H9 (cell line): ENCODE results near the gene SYNGAP1. TPM values are rescaled to one million over a fixed set of nuclear protein-coding genes. Genes with fewer than 3 reads are reported as not detected.

Experiments
- DNase-seq: peaks from one replicate; pipeline ENCODE4 v3.0.0-alpha.2; 2017
- H2AFZ ChIP-seq: one replicate; pipeline ENCODE4 v1.6.1; 2013; ENCODE audit warnings: mild to moderate bottlenecking, low read length, control low read depth, moderate library complexity
- H2AK5ac ChIP-seq: 2 replicates; pipeline ENCODE4 v1.6.1; 2013; ENCODE audit warnings: low read length, control low read depth, mixed read lengths; ENCODE audit not compliant: insufficient read length
- H2BK120ac ChIP-seq: one replicate; pipeline ENCODE4 v1.6.1; 2013; ENCODE audit warnings: low read depth, mild to moderate bottlenecking, low read length, control low read depth, inconsistent platforms; ENCODE audit not compliant: poor library complexity, severe bottlenecking
- H2BK12ac ChIP-seq: 2 replicates; pipeline ENCODE4 v1.6.1; 2013; ENCODE audit warnings: low read length, control low read depth, mixed read lengths, low read depth; ENCODE audit not compliant: insufficient read length
- H2BK15ac ChIP-seq: 2 replicates; pipeline ENCODE4 v1.6.1; 2013; ENCODE audit warnings: low read depth, low read length, control low read depth
- H2BK20ac ChIP-seq: one replicate; pipeline ENCODE4 v1.6.1; 2013; ENCODE audit warnings: low read depth, mild to moderate bottlenecking, low read length, control low read depth, inconsistent platforms; ENCODE audit not compliant: poor library complexity, severe bottlenecking
- H2BK5ac ChIP-seq: 2 replicates; pipeline ENCODE4 v1.6.1; 2013; ENCODE audit warnings: low read length, control low read depth, mixed read lengths; ENCODE audit not compliant: insufficient read length
- H3K14ac ChIP-seq: 2 replicates; pipeline ENCODE4 v1.6.1; 2013; ENCODE audit warnings: low read length, control low read depth; ENCODE audit not compliant: insufficient read depth
- H3K18ac ChIP-seq: 2 replicates; pipeline ENCODE4 v1.6.1; 2013; ENCODE audit warnings: low read depth, mild to moderate bottlenecking, mixed read lengths, low read length, control low read depth; ENCODE audit not compliant: insufficient read length
- H3K23ac ChIP-seq: 2 replicates; pipeline ENCODE4 v1.6.1; 2013; ENCODE audit warnings: low read length, control low read depth, mixed read lengths, low read depth; ENCODE audit not compliant: insufficient read length
- H3K23me2 ChIP-seq: 2 replicates; pipeline ENCODE4 v1.6.1; 2013; ENCODE audit warnings: low read depth, mild to moderate bottlenecking, mixed read lengths, low read length, control low read depth; ENCODE audit not compliant: insufficient read length, poor library complexity, severe bottlenecking
- H3K27ac ChIP-seq: 2 replicates; pipeline ENCODE4 v1.5.1; 2013; ENCODE audit warnings: low read length, control low read depth, mixed read lengths, low read depth; ENCODE audit not compliant: insufficient read length
- H3K27me3 ChIP-seq: 2 replicates; pipeline ENCODE4 v1.6.1; 2013; ENCODE audit warnings: low read length, control low read depth, inconsistent platforms; ENCODE audit not compliant: insufficient read depth
- H3K4ac ChIP-seq: 2 replicates; pipeline ENCODE4 v1.6.1; 2013; ENCODE audit warnings: low read depth, mild to moderate bottlenecking, control low read depth, inconsistent platforms, low read length, moderate library complexity
- H3K4me1 ChIP-seq: 2 replicates; pipeline ENCODE4 v1.6.1; 2013; ENCODE audit warnings: low read length, control low read depth, inconsistent platforms; ENCODE audit not compliant: insufficient read depth
- H3K4me2 ChIP-seq: 2 replicates; pipeline ENCODE4 v1.6.1; 2013; ENCODE audit warnings: low read length, control low read depth, mixed read lengths; ENCODE audit not compliant: insufficient read length, insufficient read depth
- H3K56ac ChIP-seq: 2 replicates; pipeline ENCODE4 v1.6.1; 2013; ENCODE audit warnings: low read depth, mild to moderate bottlenecking, mixed read lengths, low read length, control low read depth; ENCODE audit not compliant: insufficient read length
- H3K79me1 ChIP-seq: 2 replicates; pipeline ENCODE4 v1.6.1; 2013; ENCODE audit warnings: low read depth, mild to moderate bottlenecking, moderate library complexity, low read length, control low read depth, inconsistent platforms; ENCODE audit not compliant: insufficient read depth, poor library complexity, severe bottlenecking
- H3K79me2 ChIP-seq: 2 replicates; pipeline ENCODE4 v1.6.1; 2013; ENCODE audit warnings: low read length, control low read depth, inconsistent platforms; ENCODE audit not compliant: insufficient read depth
- H3K9ac ChIP-seq: 2 replicates; pipeline ENCODE4 v1.6.1; 2013; ENCODE audit warnings: low read length, control low read depth, mixed read lengths; ENCODE audit not compliant: insufficient read length; ENCODE audit errors: extremely low read depth
- H3K9me3 ChIP-seq: one replicate; pipeline ENCODE4 v1.6.1; 2013; ENCODE audit warnings: low read depth, low read length, inconsistent platforms; ENCODE audit not compliant: control insufficient read depth
- H3T11ph ChIP-seq: one replicate; pipeline ENCODE4 v1.6.1; 2013; ENCODE audit warnings: mild to moderate bottlenecking, low read length, control low read depth, inconsistent platforms
- H4K20me1 ChIP-seq: one replicate; pipeline ENCODE4 v1.6.1; 2013; ENCODE audit not compliant: control insufficient read depth, insufficient read length, insufficient read depth
- H4K5ac ChIP-seq: 2 replicates; pipeline ENCODE4 v1.6.1; 2013; ENCODE audit warnings: low read depth, mild to moderate bottlenecking, mixed read lengths, low read length, control low read depth; ENCODE audit not compliant: insufficient read length
- H4K8ac ChIP-seq: replicated peaks from 2 replicates; pipeline ENCODE4 v1.6.1; 2013; ENCODE audit warnings: low read length, control low read depth, mixed read lengths, low read depth; ENCODE audit not compliant: insufficient read length
- H4K91ac ChIP-seq: 2 replicates; pipeline ENCODE4 v1.6.1; 2013; ENCODE audit warnings: low read depth, mild to moderate bottlenecking, moderate library complexity, mixed read lengths, low read length, control low read depth; ENCODE audit not compliant: insufficient read length
- H3K27ac Mint-ChIP-seq, 3 experiments: 2 replicates in 2 of 3; 3 replicates in 1 of 3; pipeline ENCODE4 v1.8.0; 2020 to 2021; ENCODE audit warnings: mixed read lengths in 3 of 3, mild to moderate bottlenecking in 1 of 3, moderate library complexity in 1 of 3
- H3K27me3 Mint-ChIP-seq: 2 replicates; pipeline ENCODE4 v1.8.0; 2021; ENCODE audit warnings: low read depth, mild to moderate bottlenecking, moderate library complexity, mixed read lengths
- H3K36me3 Mint-ChIP-seq, 3 experiments: 2 replicates in 2 of 3; 3 replicates in 1 of 3; pipeline ENCODE4 v1.8.0; 2020 to 2021; ENCODE audit warnings: low read depth in 3 of 3, mixed read lengths in 3 of 3; ENCODE audit not compliant: insufficient read depth in 1 of 3
- H3K4me1 Mint-ChIP-seq, 2 experiments: 2 replicates each; pipeline ENCODE4 v1.8.0; 2020; ENCODE audit warnings: mixed read lengths in 2 of 2
- H3K4me3 Mint-ChIP-seq, 2 experiments: 2 replicates in 1 of 2; 3 replicates in 1 of 2; pipeline ENCODE4 v1.8.0; 2020 to 2021; ENCODE audit warnings: mild to moderate bottlenecking in 2 of 2, mixed read lengths in 2 of 2, moderate library complexity in 1 of 2
- H3K9me3 Mint-ChIP-seq, 2 experiments: 2 replicates in 1 of 2; 3 replicates in 1 of 2; pipeline ENCODE4 v1.8.0; 2020; ENCODE audit warnings: mild to moderate bottlenecking in 2 of 2, mixed read lengths in 2 of 2, moderate library complexity in 1 of 2
- CTCF ChIP-seq: fragments of 200-600 bp; sonication (generic); conservative IDR thresholded peaks from 3 replicates; pipeline ENCODE4 v1.8.0; 2021; ENCODE audit warnings: antibody characterized with exemption, mild to moderate bottlenecking
- WGBS: extraction: QIAGEN DNeasy Blood & Tissue Kit; methylation state at CpG from one replicate; pipeline ENCODE4 v1.1.7; 2013; ENCODE audit warnings: missing lambda C conversion rate, low lambda C conversion rate, mixed read lengths; ENCODE audit not compliant: insufficient read length; ENCODE audit errors: extremely low coverage; 5-methylcytosine and 5-hydroxymethylcytosine counted together
- total RNA-seq: library from RNA; stranded (reverse); gene quantifications from 2 replicates; pipeline ENCODE4 v1.2.1, GENCODE V29; 2021

SYNGAP1 gene
- total RNA-seq, 1 experiment from 2014 or later = 121 TPM

- Histone ChIP-seq H2BK5ac (no peak overlapping the region), H2AK5ac (no peak overlapping the region), H3K4me1 (peaks cover 17% of the 10 kb centered on the region; the same call in 1 of the 2 replicates), H3K18ac (no peak overlapping the region), H4K20me1 (no peaks in the 10 kb centered on the region), H3K79me2 (peaks cover 14% of the 10 kb centered on the region; the same call in 1 of the 2 replicates), H2AFZ (no peak overlapping the region), H2BK120ac (no peak overlapping the region), H3K4me2 (peak overlapping the region; percentile 3), H3K79me1 (no peaks in the 10 kb centered on the region), H2BK15ac (no peak overlapping the region), H3K23ac (no peak overlapping the region), H4K91ac (no peak overlapping the region), H3K27me3 (no peaks in the 10 kb centered on the region), H4K8ac (no peak overlapping the region), H2BK12ac (no peak overlapping the region), H3K27ac (no peak overlapping the region), H3K4ac (no peak overlapping the region), H2BK20ac (no peak overlapping the region), H3K9ac (no peak overlapping the region), H3K14ac (no peak overlapping the region), H3K56ac (no peak overlapping the region), H3K9me3 (no peaks in the 10 kb centered on the region), H3K23me2 (peaks cover 30% of the 10 kb centered on the region), H4K5ac (no peak overlapping the region), H3T11ph (no peak overlapping the region)
- Mint-ChIP-seq H3K27me3 (no peaks in the 10 kb centered on the region; the same call in 1 of the 2 replicates), H3K9me3 (no peaks in the 10 kb centered on the region; a peak in 1 of 5 replicates), H3K4me3 (peak overlapping the region; percentile 83 to 90), H3K36me3 (peaks cover 5 to 16% (median 14%) of the 10 kb centered on the region in 3 experiments), H3K27ac (peak overlapping the region; percentile 84 to 94 (median 84); a peak in 6 of 7 replicates), H3K4me1 (peaks cover 78 to 82% of the 10 kb centered on the region in 2 experiments)
- DNase-seq = no peak
- TF ChIP-seq CTCF = no peak
- WGBS = no CpG with 5 or more reads among the region's 5 CpGs
These were observed 9.3 kb downstream of the SYNGAP1 start for GRCh38 chr6:33428966-33429749.
